PC-3 (cell line): ENCODE data around the gene USH2A.

Source experiments
- CTCF ChIP-seq: fragments of 300-600 bp; sonication (generic); conservative IDR thresholded peaks from 2 replicates; pipeline ENCODE4 v1.5.1; 2017; ENCODE audit warnings: antibody characterized with exemption, low read depth, mild to moderate bottlenecking, low read length
- EZH2 ChIP-seq: fragments of 300-600 bp; sonication (generic); IDR thresholded peaks from one replicate; pipeline ENCODE4 v1.6.1; 2017; ENCODE audit warnings: antibody characterized with exemption, mild to moderate bottlenecking, low read length; ENCODE audit not compliant: unreplicated experiment
- EZH2phosphoT487 ChIP-seq: fragments of 300-600 bp; sonication (generic); IDR thresholded peaks from 2 replicates; pipeline ENCODE4 v1.6.1; 2018; ENCODE audit warnings: mild to moderate bottlenecking, antibody characterized with exemption, low read length, borderline replicate concordance

GRCh38 chr1:215603319-215603718 is 819.9 kb downstream of the USH2A start:
- TF ChIP-seq CTCF (no peak), EZH2phosphoT487 (no peak), EZH2 (no peak)
